HG02938 (cell line): ENCODE measurements around the gene CAPN14.
A peak's percentile ranks its signal among the peaks of the same experiment; 100 is the strongest.

Source experiments
- ATAC-seq: cut with Tn5 transposase; IDR thresholded peaks from one replicate; pipeline ENCODE4 v1.9.1; 2021; ENCODE audit warnings: mild to moderate bottlenecking, moderate library complexity; ENCODE audit not compliant: unreplicated experiment

CAPN14 gene, protein sequence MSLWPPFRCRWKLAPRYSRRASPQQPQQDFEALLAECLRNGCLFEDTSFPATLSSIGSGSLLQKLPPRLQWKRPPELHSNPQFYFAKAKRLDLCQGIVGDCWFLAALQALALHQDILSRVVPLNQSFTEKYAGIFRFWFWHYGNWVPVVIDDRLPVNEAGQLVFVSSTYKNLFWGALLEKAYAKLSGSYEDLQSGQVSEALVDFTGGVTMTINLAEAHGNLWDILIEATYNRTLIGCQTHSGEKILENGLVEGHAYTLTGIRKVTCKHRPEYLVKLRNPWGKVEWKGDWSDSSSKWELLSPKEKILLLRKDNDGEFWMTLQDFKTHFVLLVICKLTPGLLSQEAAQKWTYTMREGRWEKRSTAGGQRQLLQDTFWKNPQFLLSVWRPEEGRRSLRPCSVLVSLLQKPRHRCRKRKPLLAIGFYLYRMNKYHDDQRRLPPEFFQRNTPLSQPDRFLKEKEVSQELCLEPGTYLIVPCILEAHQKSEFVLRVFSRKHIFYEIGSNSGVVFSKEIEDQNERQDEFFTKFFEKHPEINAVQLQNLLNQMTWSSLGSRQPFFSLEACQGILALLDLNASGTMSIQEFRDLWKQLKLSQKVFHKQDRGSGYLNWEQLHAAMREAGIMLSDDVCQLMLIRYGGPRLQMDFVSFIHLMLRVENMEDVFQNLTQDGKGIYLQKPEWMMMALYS

DNA sequence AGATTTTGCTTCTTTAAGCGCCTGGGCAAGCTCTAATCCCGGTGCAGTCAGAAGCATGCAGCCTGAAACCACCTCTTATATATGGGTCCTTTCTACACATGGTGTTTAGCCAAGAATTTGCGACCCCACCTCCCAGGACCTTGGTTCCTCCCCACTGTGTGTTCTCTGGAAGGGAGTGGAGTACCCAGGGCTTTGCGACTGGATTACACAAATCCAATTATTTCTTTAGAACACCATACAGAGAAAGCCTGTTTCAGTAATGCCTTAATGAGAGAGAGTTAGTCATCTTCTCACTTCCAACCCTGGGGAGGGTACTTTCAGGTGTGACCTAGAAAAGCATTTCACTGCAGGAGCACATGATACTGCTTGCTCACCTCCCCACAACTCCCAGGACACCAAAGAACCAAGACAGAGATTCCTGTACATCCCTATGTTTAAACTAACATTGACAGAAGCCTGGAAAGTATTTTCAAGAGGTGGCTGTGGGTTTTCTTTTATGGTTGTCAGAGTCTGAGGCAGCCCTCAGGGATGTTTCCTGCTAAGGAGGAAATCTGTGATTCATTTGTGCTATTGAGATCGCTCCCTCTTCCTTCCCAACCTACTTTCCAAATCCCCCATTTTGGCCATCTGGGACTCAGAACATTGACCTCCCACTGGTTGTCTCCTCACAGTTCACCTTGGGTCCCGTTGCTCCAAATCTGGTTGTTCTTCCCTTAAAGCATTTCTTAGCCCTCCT lies at the start of gene CAPN14:
Gene CAPN14 (minus strand): TSS at position 51 of the 736 bp plus-strand sequence. CDS start 12,068 bp downstream, outside the sequence.
- ATAC-seq, result no peak

DNA sequence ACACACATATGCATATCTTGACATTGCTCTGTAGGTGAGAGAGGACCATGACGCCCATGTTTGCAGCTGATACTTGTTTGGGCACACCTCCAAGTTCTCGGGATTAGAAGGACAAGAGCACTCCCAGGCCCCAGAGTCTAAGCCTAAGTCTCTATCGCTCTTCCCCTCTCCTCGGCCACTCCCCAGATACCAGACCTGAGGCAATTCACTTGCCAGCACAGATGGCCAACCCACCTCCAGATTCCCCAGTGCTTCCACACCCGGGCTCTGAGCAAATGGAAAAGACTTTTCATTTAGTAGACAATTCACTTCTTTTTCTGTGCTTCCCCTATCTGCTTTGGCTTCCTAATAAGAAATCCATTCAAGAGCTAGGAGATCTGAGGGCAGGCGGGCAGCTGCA lies 49.5 kb upstream of the CAPN14 start:
- no peak for ATAC-seq

DNA sequence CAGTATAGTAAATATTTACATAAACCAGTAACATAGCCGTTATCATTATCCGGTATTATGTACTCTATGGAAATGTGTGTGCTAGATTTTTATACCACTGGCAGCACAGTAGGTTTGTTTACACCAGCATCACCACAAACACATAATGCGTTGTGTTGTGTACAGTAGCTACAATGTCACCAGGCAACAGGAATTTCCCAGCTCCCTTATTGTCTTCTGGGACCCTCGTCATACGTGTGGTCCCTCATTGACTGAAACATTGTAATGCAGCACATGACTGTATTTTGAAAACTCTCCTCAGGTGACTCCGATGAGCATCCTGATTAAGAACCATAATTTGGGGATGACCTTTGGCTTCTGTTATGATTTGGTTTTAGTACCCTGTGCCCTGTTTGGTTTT lies 47.9 kb upstream of the CAPN14 start:
- ATAC-seq, result no peak

DNA sequence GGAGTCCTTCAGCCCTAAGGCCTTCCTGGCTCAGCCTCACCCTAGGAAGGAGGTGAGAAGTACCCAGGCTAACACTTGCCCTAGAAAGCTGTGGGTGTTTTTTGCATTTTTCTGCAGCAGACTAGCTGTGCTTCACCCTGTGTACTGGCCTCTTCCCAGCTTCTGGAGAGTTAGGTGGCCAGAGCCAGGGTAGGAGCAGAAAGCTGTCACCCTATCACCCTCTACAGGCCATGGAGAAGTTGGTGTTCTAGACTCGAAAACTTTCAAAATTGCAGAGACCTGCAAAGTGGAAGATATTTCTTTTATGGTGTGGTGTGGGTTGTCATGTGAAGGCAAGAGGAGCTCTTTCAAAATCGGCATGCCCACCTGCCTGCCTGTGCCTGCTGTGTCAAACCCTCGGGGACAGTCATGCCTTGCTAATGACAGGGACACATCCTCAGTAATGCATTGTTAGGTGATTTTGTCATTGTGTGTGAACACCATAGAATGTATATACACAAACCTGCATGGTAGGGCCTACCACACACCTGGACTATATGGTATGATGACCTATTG lies 46.4 kb upstream of the CAPN14 start:
- no peak for ATAC-seq

DNA sequence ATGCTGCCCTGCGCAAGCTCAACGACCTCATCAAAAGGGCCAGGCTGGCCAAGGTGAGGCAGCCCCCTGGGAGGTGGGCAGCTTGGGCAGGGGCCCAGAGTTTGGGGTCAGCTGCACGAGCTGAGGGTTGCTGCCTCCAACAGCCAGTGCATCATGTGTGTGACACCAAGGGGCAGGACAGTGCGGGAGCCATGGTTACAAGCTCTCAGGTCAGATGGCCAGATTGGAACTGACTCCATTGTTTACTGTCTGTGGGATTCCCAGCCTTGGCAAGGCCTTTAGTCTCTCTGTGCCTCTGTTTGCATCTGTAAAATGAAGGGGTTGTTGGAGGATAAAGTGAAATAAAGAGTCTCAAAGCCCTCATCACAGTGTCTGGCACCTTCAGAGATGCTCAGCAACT lies 43.6 kb upstream of the CAPN14 start:
- ATAC-seq, result no peak

DNA sequence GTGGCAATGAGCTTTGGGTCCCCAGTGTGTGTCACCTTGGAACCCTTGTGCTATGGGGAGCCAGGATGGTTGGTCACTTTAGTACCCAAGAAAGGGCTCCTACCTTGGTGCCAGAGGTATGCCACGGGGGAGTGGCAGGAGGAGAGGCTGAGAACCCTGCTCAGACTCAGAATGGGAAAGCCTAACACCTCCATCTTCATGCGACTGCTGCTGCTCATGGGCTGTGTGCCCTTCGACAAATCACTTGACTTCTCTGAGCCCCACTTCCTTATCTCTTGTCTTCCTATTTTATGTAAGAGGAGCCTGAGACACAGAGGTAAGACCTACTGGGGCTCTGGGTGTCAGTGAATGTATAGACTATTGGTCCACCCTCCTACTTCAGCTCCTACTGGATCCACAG lies 41.8 kb upstream of the CAPN14 start:
- no peak for ATAC-seq

DNA sequence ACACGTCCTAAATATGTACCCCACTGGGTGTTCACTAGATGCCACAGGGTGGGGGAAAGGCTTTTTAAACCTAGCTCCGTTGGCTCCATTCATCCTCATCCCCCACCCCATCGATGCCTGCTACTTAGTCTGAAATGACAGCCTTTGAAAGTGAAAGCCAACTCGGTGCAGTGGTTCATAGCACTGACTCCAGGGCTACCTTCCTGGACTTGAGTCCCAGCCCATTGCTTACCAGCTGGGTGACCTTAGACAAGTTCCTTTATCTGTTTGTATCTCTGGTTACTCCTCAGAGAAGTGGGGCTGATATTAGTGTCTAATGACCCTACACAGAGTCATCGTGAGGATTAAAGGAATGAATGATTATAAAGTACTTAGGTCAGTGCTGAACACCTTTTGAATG lies 41.0 kb upstream of the CAPN14 start:
- ATAC-seq, result peak; percentile 56

DNA sequence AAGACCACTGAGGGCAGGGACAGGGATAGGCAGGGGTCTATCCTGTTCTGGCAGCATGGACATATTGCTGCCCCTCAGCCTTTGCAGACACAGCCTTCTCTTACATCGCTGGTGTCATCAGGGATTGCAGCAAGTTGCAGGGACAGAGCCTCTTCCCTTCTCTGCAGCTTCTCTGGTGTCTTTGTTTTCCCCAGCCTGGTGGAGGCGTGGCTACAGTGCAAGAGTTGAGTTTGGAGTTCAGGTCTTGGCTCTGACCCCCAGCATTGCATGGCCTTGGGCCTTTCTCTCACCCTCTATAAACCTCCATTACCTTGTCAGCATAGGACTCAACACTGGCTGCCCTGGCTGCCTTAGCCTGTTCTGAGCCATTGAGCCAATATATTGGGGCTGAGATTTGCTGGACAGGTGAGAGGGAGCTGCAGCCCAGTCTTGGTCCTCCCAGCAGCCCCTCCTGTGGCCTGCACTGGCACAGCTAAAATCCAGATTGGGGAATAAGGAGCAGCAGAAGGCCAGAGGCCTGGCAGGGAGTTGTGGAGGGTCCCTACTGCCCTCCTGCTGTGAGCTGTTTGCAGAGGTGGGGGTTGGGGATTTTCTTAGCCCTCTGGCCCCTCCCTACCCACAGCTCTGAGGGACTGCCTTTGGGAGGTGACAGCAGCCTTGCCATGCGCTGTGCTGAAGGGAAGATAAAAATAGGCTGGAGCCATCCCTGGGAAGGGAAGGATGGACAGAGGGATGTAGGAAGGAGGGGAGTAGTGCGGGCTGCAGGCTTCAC lies 39.5 kb upstream of the CAPN14 start:
- no peak for ATAC-seq

DNA sequence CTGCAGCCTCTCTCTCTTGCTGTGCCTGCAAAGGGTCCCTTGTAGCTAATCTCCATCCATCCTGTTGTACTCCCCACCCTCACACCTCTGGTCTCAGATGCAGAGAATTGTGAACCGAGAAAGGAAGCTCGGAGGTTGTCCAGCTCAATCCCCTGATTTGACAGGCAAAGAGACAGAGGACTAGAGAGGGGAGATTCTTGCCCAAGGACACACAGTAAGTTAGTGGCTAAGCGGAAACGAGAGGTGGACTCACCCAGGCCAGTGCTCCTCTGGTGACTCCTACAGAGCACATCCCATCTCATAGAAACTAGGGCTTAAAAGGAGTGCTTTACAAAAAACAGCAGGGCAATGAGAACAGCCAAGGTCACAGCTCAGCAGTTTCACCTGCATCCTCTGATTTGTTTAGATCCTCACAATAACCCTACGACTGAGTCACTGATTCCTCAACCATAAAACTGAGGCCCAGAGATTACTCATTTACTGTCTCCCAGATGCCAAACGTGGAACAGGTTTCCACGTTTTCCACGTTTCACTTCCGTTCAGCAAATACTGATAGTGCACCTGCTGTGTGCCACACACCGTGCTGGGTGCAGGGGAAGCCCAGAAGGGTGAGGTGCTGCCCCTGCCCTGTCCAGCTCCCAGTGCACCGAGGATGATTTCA lies 38.7 kb upstream of the CAPN14 start:
- peak; percentile 49 for ATAC-seq

DNA sequence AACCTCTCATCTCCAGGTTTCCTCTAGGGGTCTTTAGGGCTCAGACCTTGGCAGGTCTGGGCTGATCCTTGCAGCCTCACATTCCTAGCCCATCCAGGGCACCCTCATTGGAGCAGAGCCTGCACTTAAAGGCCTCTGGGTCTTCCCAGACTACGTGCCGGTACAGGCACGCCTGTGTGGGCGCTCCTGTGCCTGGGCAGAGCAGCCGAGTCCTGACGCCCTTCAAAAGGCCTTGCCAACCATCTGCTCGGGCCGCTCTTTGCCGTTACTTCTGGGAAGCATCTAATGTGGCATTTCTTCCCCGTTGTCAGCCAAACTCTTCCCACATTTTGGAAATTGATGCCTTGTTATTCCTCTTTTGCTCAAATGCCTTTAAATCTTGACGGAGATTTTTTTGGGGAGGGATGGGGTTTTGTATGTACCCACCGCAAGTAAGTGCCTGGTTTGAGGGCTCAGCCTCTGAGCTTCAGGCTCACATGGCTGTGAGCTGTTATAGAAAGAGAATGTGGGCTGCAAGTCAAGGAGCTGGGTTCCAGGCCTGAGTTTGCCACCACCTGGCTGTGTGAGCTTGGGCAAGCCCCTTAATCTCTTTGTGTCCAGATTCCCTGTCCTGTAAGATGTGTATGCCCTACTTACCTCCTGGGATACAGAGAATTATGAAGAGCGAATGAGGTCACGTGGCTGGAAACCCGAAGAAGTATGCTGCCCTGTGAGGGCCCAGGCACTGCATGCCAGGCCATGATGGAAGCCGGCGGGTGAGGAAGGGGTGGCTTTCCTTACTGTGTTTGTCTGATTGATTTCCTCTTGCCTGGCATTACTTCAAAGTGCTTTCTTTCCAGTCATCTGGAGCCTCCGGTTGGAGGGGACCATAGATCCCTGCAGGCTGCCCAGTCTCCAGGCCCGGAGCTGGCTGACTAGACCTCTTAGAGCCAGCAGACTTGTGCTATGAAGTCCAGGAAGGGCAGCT lies 37.2 kb upstream of the CAPN14 start:
- ATAC-seq, result no peak

DNA sequence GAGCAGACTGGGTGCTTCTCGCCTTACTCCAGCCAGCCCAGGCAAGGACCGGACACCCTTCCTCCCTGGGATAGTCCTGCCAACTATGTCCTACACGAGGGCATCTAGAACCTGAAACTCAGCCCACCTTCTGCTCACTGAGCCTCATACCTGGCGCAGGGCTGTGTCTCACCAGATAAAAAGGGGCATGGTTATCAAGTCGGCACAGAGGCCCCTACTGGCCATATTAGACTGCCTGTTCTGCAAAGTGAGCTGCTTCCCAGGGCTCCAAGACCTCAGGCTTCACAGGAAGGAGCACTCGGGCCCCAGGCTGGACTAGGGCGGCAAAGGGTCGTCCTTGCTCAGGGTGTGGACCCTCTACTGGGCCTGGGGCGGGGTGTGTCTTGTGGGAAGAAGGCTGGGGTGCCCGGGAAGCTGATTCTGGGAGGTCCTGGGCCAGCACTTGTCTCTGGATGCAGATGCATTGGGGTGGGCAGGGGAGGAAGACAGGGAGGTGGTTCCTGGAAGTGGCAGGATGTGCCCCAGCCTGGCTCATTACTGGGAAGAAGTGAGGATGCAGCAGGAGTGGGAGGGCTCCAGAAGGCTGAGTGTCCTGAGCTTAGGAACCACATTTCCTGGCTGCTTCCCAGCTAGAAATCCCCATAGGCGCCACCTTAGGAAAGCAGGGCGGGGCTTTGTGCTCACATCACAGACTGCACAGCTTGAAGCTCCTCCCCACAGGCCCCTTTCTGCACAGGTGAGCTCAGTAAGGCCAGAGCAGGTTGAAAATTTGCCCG lies 36.2 kb upstream of the CAPN14 start:
- ATAC-seq, result no peak

DNA sequence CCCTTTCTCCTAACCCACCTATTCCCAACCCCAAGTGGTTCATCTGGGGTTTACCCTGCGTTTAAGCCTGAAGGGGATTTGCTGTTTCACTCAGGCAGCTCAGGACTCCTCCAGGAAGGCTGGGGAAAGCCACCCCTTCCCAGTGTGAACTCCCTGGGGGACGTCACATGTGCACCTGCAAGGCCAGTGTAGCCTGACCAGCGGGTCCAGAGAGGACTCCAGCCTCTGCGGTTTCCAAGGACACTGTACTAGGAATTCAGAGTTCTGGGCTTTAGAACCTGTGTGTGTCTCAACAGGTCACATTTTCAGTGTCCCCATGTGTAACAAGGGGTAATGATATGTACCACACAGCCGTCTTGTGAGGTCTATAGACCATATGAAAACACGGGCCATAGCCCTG lies 34.5 kb upstream of the CAPN14 start:
- no peak for ATAC-seq

DNA sequence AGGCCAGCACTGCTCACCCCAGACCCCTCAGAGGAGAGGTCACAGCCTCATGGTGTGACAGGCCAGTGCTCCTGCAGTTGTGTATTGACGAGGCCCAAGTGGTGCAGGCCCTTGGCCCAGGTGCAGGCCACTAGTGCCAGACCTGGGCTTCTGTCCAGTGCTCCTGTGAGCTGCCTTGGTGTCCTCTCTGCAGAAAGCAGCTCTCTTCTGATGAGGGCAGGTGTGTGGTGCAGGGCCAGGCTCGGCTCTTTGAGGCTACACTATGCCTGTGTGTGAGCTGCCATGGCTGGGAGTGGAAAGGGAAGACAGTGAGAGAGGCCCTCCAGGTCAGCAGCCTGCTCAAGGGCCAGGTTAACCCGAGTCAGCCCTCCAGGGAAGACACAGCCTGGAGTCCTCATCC lies 33.7 kb upstream of the CAPN14 start:
- ATAC-seq, result no peak

DNA sequence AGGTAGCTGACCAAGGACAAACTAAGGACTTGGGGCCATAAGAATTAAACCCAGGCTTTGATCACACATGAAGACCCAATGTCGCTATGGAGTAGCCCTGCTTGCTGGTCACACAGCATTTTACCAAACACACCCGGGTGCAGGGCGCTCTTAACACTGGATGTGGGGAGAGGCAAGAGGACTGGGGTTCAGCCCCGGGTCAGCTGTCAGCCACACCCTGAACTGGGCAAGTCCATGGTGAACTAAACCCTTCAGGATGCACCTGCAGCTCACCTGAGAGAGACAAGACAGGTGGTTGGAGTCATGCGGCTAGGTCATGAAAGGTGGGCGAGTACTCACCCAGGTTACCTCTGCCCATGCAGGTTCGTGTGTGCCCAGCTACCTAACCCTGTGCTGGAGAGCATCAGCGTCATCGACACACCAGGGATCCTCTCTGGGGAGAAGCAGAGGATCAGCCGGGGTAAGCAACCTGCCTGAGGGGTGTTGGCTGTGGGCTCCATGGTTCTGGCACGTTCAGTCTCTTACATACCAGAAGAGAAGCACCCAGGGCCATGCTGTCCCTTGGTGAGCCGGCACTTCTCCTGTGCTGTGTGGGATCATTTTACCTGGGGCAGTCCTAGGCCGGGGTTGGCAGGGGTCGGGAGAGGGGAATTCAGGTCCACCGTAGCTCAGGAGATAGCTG lies 31.8 kb upstream of the CAPN14 start:
- no peak for ATAC-seq

DNA sequence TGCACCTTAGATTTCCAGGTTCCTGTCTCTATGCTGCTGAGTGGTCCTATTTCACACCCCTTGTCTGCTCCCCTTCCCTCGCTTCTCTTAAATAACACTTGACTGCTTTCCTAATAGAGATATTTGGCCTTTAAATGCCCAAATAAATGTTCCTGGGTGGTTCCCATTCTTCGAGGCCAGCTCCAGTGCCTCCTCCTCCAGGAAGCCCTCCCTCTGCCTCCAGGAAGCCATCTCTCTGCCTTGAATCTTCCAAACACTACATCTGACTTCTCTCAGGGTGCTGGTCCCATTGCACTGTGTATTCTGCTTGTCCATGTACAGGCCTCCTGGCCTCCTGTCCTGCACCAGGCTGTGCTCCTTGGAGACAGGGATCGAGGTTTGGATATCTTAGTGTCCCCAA lies 30.8 kb upstream of the CAPN14 start:
- no peak for ATAC-seq

DNA sequence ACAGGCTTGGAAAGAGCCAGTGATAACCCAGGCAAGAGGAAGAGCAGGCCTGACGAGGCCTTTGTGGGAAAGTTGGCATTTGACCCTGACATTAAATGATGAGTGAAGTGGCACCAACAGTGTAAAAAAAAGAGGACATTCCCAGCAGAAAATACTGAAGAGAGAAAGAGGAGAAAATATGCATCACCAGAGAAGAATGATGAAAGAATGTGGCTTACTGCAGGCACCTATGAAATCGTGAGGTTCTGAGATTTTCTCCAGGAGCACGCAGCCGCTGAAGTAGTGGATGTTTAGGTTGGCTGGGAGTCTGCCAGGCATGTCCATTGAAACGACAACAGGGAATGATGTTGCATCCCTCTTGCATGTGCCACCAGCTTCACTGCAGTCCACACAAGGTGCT lies 30.4 kb upstream of the CAPN14 start:
- ATAC-seq, result no peak

DNA sequence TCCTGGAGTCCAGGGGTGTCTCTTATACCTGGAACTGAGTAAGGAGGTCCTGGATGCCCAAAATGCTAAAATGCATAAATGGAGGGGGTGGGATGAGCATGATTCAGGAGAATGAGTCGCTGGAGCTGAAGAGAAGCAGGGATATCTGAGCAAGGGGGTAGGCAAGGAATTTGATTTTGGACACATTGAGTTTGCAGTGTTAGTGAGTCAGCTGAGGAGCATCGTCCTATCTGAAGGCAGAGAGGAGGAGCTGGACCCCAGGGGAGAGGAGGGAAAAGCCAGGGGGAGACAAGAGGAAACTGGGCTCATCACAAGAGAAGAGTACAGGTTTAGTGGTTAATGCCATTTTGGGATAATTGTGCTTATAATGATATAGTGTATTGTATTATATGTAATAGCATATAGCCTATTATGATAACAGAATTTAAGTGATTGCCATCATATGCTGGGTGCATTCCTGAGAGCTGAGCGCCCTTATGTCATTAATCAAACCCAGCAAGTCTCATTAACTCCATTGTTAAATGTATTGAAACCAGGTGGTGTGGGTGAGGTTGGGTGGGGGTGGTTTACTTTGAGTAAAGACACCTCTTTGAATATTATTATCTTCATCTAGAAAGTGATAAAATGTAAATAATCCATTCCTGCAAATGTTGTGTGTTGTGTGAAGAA lies 29.0 kb upstream of the CAPN14 start:
- ATAC-seq, result no peak
